RWPE2 (cell line): ENCODE data around the gene TJP2.
A peak's percentile ranks its signal among the peaks of the same experiment; 100 is the strongest.

ENCODE experiments used
- ATAC-seq: fragments of 200-7000 bp; cut with Tn5 transposase; 3 replicates; pipeline ENCODE4 v1.9.1; 2021; ENCODE audit warnings: low read depth
- DNase-seq: peaks from one replicate; pipeline ENCODE4 v3.0.0-alpha.2; 2020; ENCODE audit warnings: low spot score
- H3K27ac ChIP-seq: fragments of 450-650 bp; 2 replicates; pipeline ENCODE4 v1.5.1; 2017; ENCODE audit warnings: mild to moderate bottlenecking; ENCODE audit not compliant: poor library complexity, severe bottlenecking
- H3K27me3 ChIP-seq: fragments of 250-450 bp; sonication (Bioruptor Pico); 2 replicates; pipeline ENCODE4 v1.5.1; 2021; ENCODE audit warnings: mild to moderate bottlenecking, moderate library complexity; ENCODE audit not compliant: insufficient read depth, poor library complexity, severe bottlenecking
- H3K36me3 ChIP-seq: fragments of 250-450 bp; sonication (Bioruptor Pico); 2 replicates; pipeline ENCODE4 v1.5.1; 2020; ENCODE audit warnings: low read depth, mild to moderate bottlenecking, moderate library complexity
- H3K4me1 ChIP-seq: fragments of 250-450 bp; sonication (Bioruptor Pico); 2 replicates; pipeline ENCODE4 v1.5.1; 2021; ENCODE audit warnings: mild to moderate bottlenecking, moderate library complexity; ENCODE audit not compliant: insufficient read depth, poor library complexity, severe bottlenecking
- H3K4me3 ChIP-seq: fragments of 250-450 bp; sonication (Bioruptor Pico); 2 replicates; pipeline ENCODE4 v1.5.1; 2021; ENCODE audit warnings: mild to moderate bottlenecking, moderate library complexity; ENCODE audit not compliant: severe bottlenecking
- H3K9me3 ChIP-seq: fragments of 250-450 bp; sonication (Bioruptor Pico); 2 replicates; pipeline ENCODE4 v1.5.1; 2021; ENCODE audit warnings: mild to moderate bottlenecking, moderate library complexity; ENCODE audit not compliant: severe bottlenecking
- TF ChIP-seq, protein P1 (sequence below): fragments of 450-650 bp; IDR thresholded peaks from one replicate; pipeline ENCODE4 v1.5.1; 2017; ENCODE audit warnings: mild to moderate bottlenecking, moderate library complexity; ENCODE audit not compliant: poor library complexity, severe bottlenecking

The TJP2 gene

DNA sequence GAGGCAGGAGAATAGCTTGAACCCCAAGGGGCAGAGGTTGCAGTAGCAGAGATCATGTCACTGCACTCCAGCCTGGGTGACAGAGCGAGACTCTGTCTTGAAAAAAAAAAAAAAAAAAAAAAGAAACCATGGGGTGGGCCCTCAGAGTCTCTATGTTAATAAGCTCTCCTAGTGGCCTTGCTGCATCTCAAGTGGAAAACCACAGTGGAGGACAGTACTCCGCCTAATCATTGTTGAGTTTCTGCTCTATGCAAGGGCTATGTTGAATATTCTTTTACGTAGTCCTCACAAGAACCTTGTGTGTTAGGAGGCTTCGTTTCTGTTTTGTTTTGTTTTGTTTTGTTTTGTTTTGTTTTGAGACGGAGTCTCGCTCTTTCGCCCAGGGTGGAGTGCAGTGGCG is 48.9 kb downstream of the TJP2 start:
- TF ChIP-seq, protein P1, sequence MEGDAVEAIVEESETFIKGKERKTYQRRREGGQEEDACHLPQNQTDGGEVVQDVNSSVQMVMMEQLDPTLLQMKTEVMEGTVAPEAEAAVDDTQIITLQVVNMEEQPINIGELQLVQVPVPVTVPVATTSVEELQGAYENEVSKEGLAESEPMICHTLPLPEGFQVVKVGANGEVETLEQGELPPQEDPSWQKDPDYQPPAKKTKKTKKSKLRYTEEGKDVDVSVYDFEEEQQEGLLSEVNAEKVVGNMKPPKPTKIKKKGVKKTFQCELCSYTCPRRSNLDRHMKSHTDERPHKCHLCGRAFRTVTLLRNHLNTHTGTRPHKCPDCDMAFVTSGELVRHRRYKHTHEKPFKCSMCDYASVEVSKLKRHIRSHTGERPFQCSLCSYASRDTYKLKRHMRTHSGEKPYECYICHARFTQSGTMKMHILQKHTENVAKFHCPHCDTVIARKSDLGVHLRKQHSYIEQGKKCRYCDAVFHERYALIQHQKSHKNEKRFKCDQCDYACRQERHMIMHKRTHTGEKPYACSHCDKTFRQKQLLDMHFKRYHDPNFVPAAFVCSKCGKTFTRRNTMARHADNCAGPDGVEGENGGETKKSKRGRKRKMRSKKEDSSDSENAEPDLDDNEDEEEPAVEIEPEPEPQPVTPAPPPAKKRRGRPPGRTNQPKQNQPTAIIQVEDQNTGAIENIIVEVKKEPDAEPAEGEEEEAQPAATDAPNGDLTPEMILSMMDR: no peak
- no peak for DNase-seq
- H3K36me3 ChIP-seq: peaks cover 93% of the 10 kb centered on the region
- no peak for ATAC-seq
- no peaks in the 10 kb centered on the region for H3K9me3 ChIP-seq
- H3K27ac ChIP-seq: no peak overlapping the region
- no peak overlapping the region for H3K4me3 ChIP-seq
- no peaks in the 10 kb centered on the region for H3K4me1 ChIP-seq
- no peaks in the 10 kb centered on the region for H3K27me3 ChIP-seq

- no peaks in the 10 kb centered on the region for H3K4me1 ChIP-seq
- DNase-seq (no peak), ATAC-seq (peak; percentile 96)
- peaks cover 93% of the 10 kb centered on the region for H3K36me3 ChIP-seq
- H3K27me3 ChIP-seq: no peaks in the 10 kb centered on the region
- TF ChIP-seq, protein P1: peak; percentile 85
- no peak overlapping the region for H3K4me3 ChIP-seq
- H3K9me3 ChIP-seq: no peaks in the 10 kb centered on the region
- H3K27ac ChIP-seq: no peak overlapping the region
Observed at GRCh38 chr9:69223605-69224004, 49.5 kb downstream of the TJP2 start.

DNA sequence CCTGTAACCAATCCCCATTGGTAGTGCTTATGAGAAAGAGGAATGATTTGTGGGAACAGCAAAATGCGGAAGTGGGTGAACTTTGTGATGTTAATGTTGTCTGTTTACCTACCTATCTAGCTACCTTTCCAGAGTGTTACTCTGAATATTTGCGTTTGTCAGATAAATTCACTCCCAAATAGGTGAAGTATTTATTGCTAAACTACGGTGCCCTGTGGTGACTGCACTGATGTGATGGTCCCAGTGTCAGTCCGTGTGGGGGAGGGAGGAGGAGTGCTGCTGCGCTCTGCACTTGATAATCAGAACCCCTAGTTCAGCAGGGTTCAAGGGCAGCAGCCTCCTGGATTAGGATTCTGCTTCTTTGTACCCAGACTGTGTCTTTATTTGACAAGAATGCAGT is 55.3 kb downstream of the TJP2 start:
- H3K9me3 ChIP-seq: no peaks in the 10 kb centered on the region
- TF ChIP-seq, protein P1: no peak
- H3K36me3 ChIP-seq: peaks cover 93% of the 10 kb centered on the region
- no peaks in the 10 kb centered on the region for H3K4me1 ChIP-seq
- DNase-seq: no peak
- no peak for ATAC-seq
- no peaks in the 10 kb centered on the region for H3K27me3 ChIP-seq
- no peak overlapping the region for H3K27ac ChIP-seq
- no peak overlapping the region for H3K4me3 ChIP-seq

- TF ChIP-seq, protein P1: no peak
- ATAC-seq: no peak
- no peak for DNase-seq
- Histone ChIP-seq H3K4me3 (no peak overlapping the region), H3K36me3 (peaks cover 90% of the 10 kb centered on the region), H3K9me3 (no peaks in the 10 kb centered on the region), H3K27ac (no peak overlapping the region), H3K27me3 (no peaks in the 10 kb centered on the region), H3K4me1 (no peaks in the 10 kb centered on the region)
Observed at GRCh38 chr9:69232135-69232534, 58.1 kb downstream of the TJP2 start.

DNA sequence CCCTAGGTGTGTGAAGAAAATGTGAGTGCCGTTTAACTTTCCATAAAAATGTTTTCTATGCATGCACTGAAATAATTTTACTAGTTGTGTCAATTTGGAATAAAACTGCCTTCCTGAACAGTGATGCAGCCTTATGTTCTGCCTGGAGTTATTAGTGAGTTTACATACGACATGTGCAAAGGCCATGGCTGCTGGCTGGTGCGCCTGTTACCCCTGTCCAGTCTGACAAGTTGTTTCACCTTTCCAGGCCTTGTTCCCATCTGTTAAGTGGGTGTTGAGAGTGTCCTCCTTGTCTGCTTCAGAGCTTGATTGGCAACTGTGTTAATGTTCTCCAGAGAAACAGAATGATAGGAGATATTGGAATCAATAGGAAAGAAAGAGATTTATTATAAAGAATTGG is 60.6 kb downstream of the TJP2 start:
- TF ChIP-seq, protein P1: no peak
- DNase-seq (no peak), ATAC-seq (no peak)
- Histone ChIP-seq H3K9me3 (no peaks in the 10 kb centered on the region), H3K36me3 (peaks cover 90% of the 10 kb centered on the region), H3K27me3 (no peaks in the 10 kb centered on the region), H3K27ac (no peak overlapping the region), H3K4me1 (no peaks in the 10 kb centered on the region), H3K4me3 (no peak overlapping the region)
